CD4-positive, alpha-beta T cell (primary cell): ENCODE data around the gene ZNF488. TPM values are rescaled to one million over a fixed set of nuclear protein-coding genes. Genes with fewer than 3 reads are reported as not detected.

ENCODE experiments used
- ATAC-seq: fragments of 200-7000 bp; cut with Tn5 transposase; one replicate; pipeline ENCODE4 v1.10.0; 2022; ENCODE audit warnings: mild to moderate bottlenecking; ENCODE audit not compliant: poor library complexity
- CTCF ChIA-PET: fragments of 350-600 bp; sonication (Branson Sonifier 250); formaldehyde crosslinking; loops from one replicate; lab custom pipeline; 2021; ENCODE audit warnings: antibody characterized with exemption, inconsistent platforms; lab: Charles Lee
- POLR2A ChIA-PET: fragments of 350-600 bp; sonication (Branson Sonifier 250); formaldehyde crosslinking; loops from one replicate; lab custom pipeline; 2021; ENCODE audit warnings: antibody characterized with exemption, inconsistent platforms; lab: Charles Lee
- DNase-seq, 14 experiments: peaks; one replicate each; pipeline ENCODE4 v3.0.0-alpha.2; 2013 to 2020; ENCODE audit warnings: mixed read lengths in 2 of 14
- H3K27ac ChIP-seq, 2 donors: one replicate each; pipeline versions ENCODE4 v1.5.1 to v1.7.0; 2013; ENCODE audit warnings: low read length in 2 of 2, low read depth in 1 of 2, mild to moderate bottlenecking in 1 of 2
- H3K27me3 ChIP-seq, 2 experiments: 1 replicate in 1 of 2; 2 replicates in 1 of 2; pipeline versions ENCODE4 v1.6.1 to v1.7.0; 2013; ENCODE audit warnings: low read length in 2 of 2, control low read depth in 1 of 2, mild to moderate bottlenecking in 1 of 2, moderate library complexity in 1 of 2; ENCODE audit not compliant: insufficient read depth in 2 of 2, control insufficient read depth in 1 of 2
- H3K36me3 ChIP-seq: one replicate; pipeline ENCODE4 v1.6.1; 2013; ENCODE audit warnings: low read length, control low read depth; ENCODE audit not compliant: insufficient read depth
- H3K4me1 ChIP-seq: one replicate; pipeline ENCODE4 v1.6.1; 2013; ENCODE audit warnings: low read length, control low read depth; ENCODE audit not compliant: insufficient read depth
- H3K4me3 ChIP-seq: one replicate; pipeline ENCODE4 v1.5.1; 2013; ENCODE audit warnings: mild to moderate bottlenecking, low read length, moderate library complexity
- H3K9me3 ChIP-seq, 2 experiments: 1 replicate in 1 of 2; 2 replicates in 1 of 2; pipeline versions ENCODE4 v1.6.1 to v1.7.0; 2013; ENCODE audit warnings: low read length in 2 of 2, mild to moderate bottlenecking in 2 of 2, control low read depth in 1 of 2, moderate library complexity in 1 of 2; ENCODE audit not compliant: control insufficient read depth in 1 of 2, insufficient read depth in 1 of 2
- H3K27ac Mint-ChIP-seq: one replicate; pipeline ENCODE4 v1.8.0; 2020; ENCODE audit warnings: mixed read lengths
- H3K27me3 Mint-ChIP-seq: one replicate; pipeline ENCODE4 v1.8.0; 2021; ENCODE audit warnings: mixed read lengths
- H3K36me3 Mint-ChIP-seq: one replicate; pipeline ENCODE4 v1.8.0; 2021; ENCODE audit warnings: low read depth, mixed read lengths
- H3K4me1 Mint-ChIP-seq: one replicate; pipeline ENCODE4 v1.8.0; 2021; ENCODE audit warnings: low read depth, mixed read lengths
- H3K4me3 Mint-ChIP-seq: one replicate; pipeline ENCODE4 v1.8.0; 2020; ENCODE audit warnings: mild to moderate bottlenecking, mixed read lengths
- H3K9me3 Mint-ChIP-seq: one replicate; pipeline ENCODE4 v1.8.0; 2020; ENCODE audit warnings: mixed read lengths
- intact Hi-C, 2 experiments: fragments of 100-400 bp; cut with DNase I in 1 of 2; cut with micrococcal nuclease in 1 of 2; formaldehyde crosslinking; loops; one replicate each; pipeline versions ENCODE4 v1.15.1 to v1.9.0; 2023 to 2025; cut with DNase I, micrococcal nuclease
- total RNA-seq, 174 experiments: library from RNA in 2 of 174; stranded (reverse) in 2 of 174; gene quantifications; one replicate each; pipeline ENCODE4 v1.2.3 and lab custom pipeline; 2021 to 2026
- TF ChIP-seq, protein P1 (sequence below): fragments of 200-600 bp; IDR thresholded peaks from one replicate; pipeline ENCODE4 v1.8.0; 2022; ENCODE audit warnings: antibody characterized with exemption, mild to moderate bottlenecking

ZNF488 gene
- total RNA-seq, 2 experiments from 2014 or later, result not detected

DNA sequence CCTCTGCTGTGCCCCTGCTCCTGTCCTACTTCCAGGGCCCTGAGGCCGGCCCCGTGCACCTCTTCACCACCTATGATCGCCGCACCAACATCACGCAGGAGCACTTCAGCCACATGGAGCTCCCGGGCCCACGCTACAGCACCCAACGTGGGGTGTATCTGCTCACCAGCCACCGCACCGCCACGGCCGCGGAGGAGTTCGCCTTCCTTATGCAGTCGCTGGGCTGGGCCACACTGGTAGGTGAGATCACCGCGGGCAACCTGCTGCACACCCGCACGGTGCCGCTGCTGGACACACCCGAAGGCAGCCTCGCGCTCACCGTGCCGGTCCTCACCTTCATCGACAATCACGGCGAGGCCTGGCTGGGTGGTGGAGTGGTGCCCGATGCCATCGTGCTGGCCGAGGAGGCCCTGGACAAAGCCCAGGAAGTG lies 34.1 kb downstream of the ZNF488 start:
- DNase-seq, result peak in 1 of 14 experiments; percentile 28
- CTCF ChIA-PET, result no interaction called here

DNA sequence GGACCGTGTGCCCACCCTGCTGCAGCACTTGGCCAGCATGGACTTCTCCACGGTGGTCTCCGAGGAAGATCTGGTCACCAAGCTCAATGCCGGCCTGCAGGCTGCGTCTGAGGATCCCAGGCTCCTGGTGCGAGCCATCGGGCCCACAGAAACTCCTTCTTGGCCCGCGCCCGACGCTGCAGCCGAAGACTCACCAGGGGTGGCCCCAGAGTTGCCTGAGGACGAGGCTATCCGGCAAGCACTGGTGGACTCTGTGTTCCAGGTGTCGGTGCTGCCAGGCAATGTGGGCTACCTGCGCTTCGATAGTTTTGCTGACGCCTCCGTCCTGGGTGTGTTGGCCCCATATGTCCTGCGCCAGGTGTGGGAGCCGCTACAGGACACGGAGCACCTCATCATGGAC lies 34.6 kb downstream of the ZNF488 start:
- CTCF ChIA-PET, result no interaction called here
- intact Hi-C loops, result no loop called here
- Histone ChIP-seq H3K36me3 (no peaks in the 10 kb centered on the region), H3K4me1 (no peaks in the 10 kb centered on the region), H3K27ac (no peak overlapping the region), H3K27me3 (no peaks in the 10 kb centered on the region), H3K9me3 (no peaks in the 10 kb centered on the region), H3K4me3 (no peak overlapping the region)
- POLR2A ChIA-PET, result no interaction called here
- H3K27ac Mint-ChIP-seq, result no peak overlapping the region
- no peaks in the 10 kb centered on the region for H3K36me3 Mint-ChIP-seq
- no peaks in the 10 kb centered on the region for H3K9me3 Mint-ChIP-seq
- H3K4me3 Mint-ChIP-seq, result no peak overlapping the region
- H3K27me3 Mint-ChIP-seq, result no peaks in the 10 kb centered on the region
- DNase-seq (peak in 1 of 14 experiments; percentile 23), ATAC-seq (no peak)
- TF ChIP-seq, protein P1, sequence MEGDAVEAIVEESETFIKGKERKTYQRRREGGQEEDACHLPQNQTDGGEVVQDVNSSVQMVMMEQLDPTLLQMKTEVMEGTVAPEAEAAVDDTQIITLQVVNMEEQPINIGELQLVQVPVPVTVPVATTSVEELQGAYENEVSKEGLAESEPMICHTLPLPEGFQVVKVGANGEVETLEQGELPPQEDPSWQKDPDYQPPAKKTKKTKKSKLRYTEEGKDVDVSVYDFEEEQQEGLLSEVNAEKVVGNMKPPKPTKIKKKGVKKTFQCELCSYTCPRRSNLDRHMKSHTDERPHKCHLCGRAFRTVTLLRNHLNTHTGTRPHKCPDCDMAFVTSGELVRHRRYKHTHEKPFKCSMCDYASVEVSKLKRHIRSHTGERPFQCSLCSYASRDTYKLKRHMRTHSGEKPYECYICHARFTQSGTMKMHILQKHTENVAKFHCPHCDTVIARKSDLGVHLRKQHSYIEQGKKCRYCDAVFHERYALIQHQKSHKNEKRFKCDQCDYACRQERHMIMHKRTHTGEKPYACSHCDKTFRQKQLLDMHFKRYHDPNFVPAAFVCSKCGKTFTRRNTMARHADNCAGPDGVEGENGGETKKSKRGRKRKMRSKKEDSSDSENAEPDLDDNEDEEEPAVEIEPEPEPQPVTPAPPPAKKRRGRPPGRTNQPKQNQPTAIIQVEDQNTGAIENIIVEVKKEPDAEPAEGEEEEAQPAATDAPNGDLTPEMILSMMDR, result no peak
- H3K4me1 Mint-ChIP-seq, result no peaks in the 10 kb centered on the region

More for the DNA sequence above, 34.1 kb downstream of the ZNF488 start:
- no peaks in the 10 kb centered on the region for H3K36me3 Mint-ChIP-seq
- TF ChIP-seq, protein P1, result no peak
- no peak for ATAC-seq
- H3K4me3 ChIP-seq, result no peak overlapping the region
- intact Hi-C loops, result no loop called here
- POLR2A ChIA-PET, result no interaction called here
- no peak overlapping the region for H3K4me3 Mint-ChIP-seq
- no peak overlapping the region for H3K27ac Mint-ChIP-seq
- no peaks in the 10 kb centered on the region for H3K36me3 ChIP-seq
- H3K4me1 Mint-ChIP-seq, result no peaks in the 10 kb centered on the region
- H3K27ac ChIP-seq, result no peak overlapping the region
- H3K9me3 Mint-ChIP-seq, result no peaks in the 10 kb centered on the region
- H3K27me3 ChIP-seq, result no peaks in the 10 kb centered on the region
- no peaks in the 10 kb centered on the region for H3K4me1 ChIP-seq
- no peaks in the 10 kb centered on the region for H3K27me3 Mint-ChIP-seq
- H3K9me3 ChIP-seq, result no peaks in the 10 kb centered on the region

DNA sequence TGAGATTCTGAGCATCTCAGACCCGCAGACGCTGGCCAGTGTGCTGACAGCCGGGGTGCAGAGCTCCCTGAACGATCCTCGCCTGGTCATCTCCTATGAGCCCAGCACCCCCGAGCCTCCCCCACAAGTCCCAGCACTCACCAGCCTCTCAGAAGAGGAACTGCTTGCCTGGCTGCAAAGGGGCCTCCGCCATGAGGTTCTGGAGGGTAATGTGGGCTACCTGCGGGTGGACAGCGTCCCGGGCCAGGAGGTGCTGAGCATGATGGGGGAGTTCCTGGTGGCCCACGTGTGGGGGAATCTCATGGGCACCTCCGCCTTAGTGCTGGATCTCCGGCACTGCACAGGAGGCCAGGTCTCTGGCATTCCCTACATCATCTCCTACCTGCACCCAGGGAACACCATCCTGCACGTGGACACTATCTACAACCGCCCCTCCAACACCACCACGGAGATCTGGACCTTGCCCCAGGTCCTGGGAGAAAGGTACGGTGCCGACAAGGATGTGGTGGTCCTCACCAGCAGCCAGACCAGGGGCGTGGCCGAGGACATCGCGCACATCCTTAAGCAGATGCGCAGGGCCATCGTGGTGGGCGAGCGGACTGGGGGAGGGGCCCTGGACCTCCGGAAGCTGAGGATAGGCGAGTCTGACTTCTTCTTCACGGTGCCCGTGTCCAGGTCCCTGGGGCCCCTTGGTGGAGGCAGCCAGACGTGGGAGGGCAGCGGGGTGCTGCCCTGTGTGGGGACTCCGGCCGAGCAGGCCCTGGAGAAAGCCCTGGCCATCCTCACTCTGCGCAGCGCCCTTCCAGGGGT lies 35.2 kb downstream of the ZNF488 start:
- H3K27ac Mint-ChIP-seq, result no peak overlapping the region
- peak in 1 of 14 experiments; percentile 20 for DNase-seq
- ATAC-seq, result no peak
- Histone ChIP-seq H3K4me1 (no peaks in the 10 kb centered on the region), H3K27me3 (no peaks in the 10 kb centered on the region), H3K36me3 (no peaks in the 10 kb centered on the region), H3K9me3 (no peaks in the 10 kb centered on the region), H3K27ac (no peak overlapping the region), H3K4me3 (no peak overlapping the region)
- intact Hi-C loops, result no loop called here
- H3K4me1 Mint-ChIP-seq, result no peaks in the 10 kb centered on the region
- TF ChIP-seq, protein P1, result no peak
- H3K27me3 Mint-ChIP-seq, result no peaks in the 10 kb centered on the region
- POLR2A ChIA-PET, result no interaction called here
- no peak overlapping the region for H3K4me3 Mint-ChIP-seq
- H3K9me3 Mint-ChIP-seq, result no peaks in the 10 kb centered on the region
- CTCF ChIA-PET, result no interaction called here
- H3K36me3 Mint-ChIP-seq, result no peaks in the 10 kb centered on the region
